SK-N-SH treated with all-trans-retinoic acid at 6 μM for 48 hours (cell line): ENCODE measurements around the gene MORN4.

ENCODE experiments used
- ATAC-seq: fragments of 200-7000 bp; cut with Tn5 transposase; 3 replicates; pipeline ENCODE4 v1.9.1; 2020; ENCODE audit warnings: mild to moderate bottlenecking, moderate library complexity
- ARNTL ChIP-seq: fragments of 450-650 bp; formaldehyde crosslinking; IDR thresholded peaks from 2 replicates; pipeline ENCODE4 v1.5.0; 2020; ENCODE audit warnings: low read depth, mild to moderate bottlenecking, moderate library complexity, borderline replicate concordance
- BACH2 ChIP-seq: fragments of 250-450 bp; sonication (Bioruptor Pico); IDR thresholded peaks from 2 replicates; pipeline ENCODE4 v1.9.0; 2021; ENCODE audit warnings: mild to moderate bottlenecking, borderline replicate concordance
- CSDC2 ChIP-seq: fragments of 250-450 bp; sonication (Bioruptor Pico); IDR thresholded peaks from 2 replicates; pipeline ENCODE4 v1.5.0; 2020; ENCODE audit warnings: mild to moderate bottlenecking, moderate library complexity
- ESRRG ChIP-seq: fragments of 250-450 bp; sonication (Bioruptor Pico); IDR thresholded peaks from 2 replicates; pipeline ENCODE4 v1.6.1; 2021; ENCODE audit warnings: mild to moderate bottlenecking
- GLIS3 ChIP-seq: fragments of 250-450 bp; sonication (Bioruptor Pico); IDR thresholded peaks from 2 replicates; pipeline ENCODE4 v1.5.0; 2020; ENCODE audit warnings: mild to moderate bottlenecking, moderate library complexity
- ISL1 ChIP-seq: fragments of 250-450 bp; sonication (Bioruptor Pico); IDR thresholded peaks from 2 replicates; pipeline ENCODE4 v2.1.2; 2022; ENCODE audit warnings: mild to moderate bottlenecking, moderate library complexity
- OSR1 ChIP-seq: fragments of 250-450 bp; sonication (Bioruptor Pico); IDR thresholded peaks from 2 replicates; pipeline ENCODE4 v1.8.0; 2022; ENCODE audit warnings: moderate library complexity, mild to moderate bottlenecking, inconsistent platforms
- PPARA ChIP-seq: fragments of 250-450 bp; sonication (Bioruptor Pico); IDR thresholded peaks from 2 replicates; pipeline ENCODE4 v1.5.0; 2020; ENCODE audit warnings: mild to moderate bottlenecking, borderline replicate concordance
- RARB ChIP-seq: fragments of 250-450 bp; sonication (Bioruptor Pico); IDR thresholded peaks from 2 replicates; pipeline ENCODE4 v1.8.0; 2021; ENCODE audit warnings: mild to moderate bottlenecking, moderate library complexity
- SNAI2 ChIP-seq: fragments of 250-450 bp; sonication (Bioruptor Pico); IDR thresholded peaks from 2 replicates; pipeline ENCODE4 v1.5.0; 2020; ENCODE audit warnings: mild to moderate bottlenecking, moderate library complexity
- TCF4 ChIP-seq: fragments of 250-450 bp; sonication (Bioruptor Pico); IDR thresholded peaks from 2 replicates; pipeline ENCODE4 v1.8.0; 2021; ENCODE audit warnings: mild to moderate bottlenecking, moderate library complexity, borderline replicate concordance
- TOX ChIP-seq: fragments of 250-450 bp; sonication (Bioruptor Pico); IDR thresholded peaks from 2 replicates; pipeline ENCODE4 v1.8.0; 2021; ENCODE audit warnings: mild to moderate bottlenecking, moderate library complexity, borderline replicate concordance
- ZC3H10 ChIP-seq: fragments of 250-450 bp; sonication (Bioruptor Pico); IDR thresholded peaks from 2 replicates; pipeline ENCODE4 v1.5.1; 2021; ENCODE audit warnings: mild to moderate bottlenecking, moderate library complexity
- ZFP30 ChIP-seq: fragments of 450-650 bp; formaldehyde crosslinking; IDR thresholded peaks from 2 replicates; pipeline ENCODE4 v1.5.0; 2022; ENCODE audit warnings: mild to moderate bottlenecking, moderate library complexity
- ZNF565 ChIP-seq: fragments of 450-650 bp; formaldehyde crosslinking; conservative IDR thresholded peaks from 2 replicates; pipeline ENCODE4 v1.5.0; 2020; ENCODE audit warnings: low read depth, mild to moderate bottlenecking, moderate library complexity
- ZNF70 ChIP-seq: fragments of 450-650 bp; formaldehyde crosslinking; IDR thresholded peaks from 2 replicates; pipeline ENCODE4 v1.5.0; 2020; ENCODE audit warnings: mild to moderate bottlenecking, moderate library complexity
- ZNF8 ChIP-seq: fragments of 450-650 bp; formaldehyde crosslinking; IDR thresholded peaks from 2 replicates; pipeline ENCODE4 v1.5.0; 2020; ENCODE audit warnings: mild to moderate bottlenecking, moderate library complexity
- TF ChIP-seq, protein P1 (sequence below): fragments of 250-450 bp; sonication (Bioruptor Pico); IDR thresholded peaks from 2 replicates; pipeline ENCODE4 v1.5.1; 2020; ENCODE audit warnings: low read depth, mild to moderate bottlenecking, moderate library complexity
- TF ChIP-seq, protein P2 (sequence below): fragments of 250-450 bp; sonication (Bioruptor Pico); IDR thresholded peaks from 2 replicates; pipeline ENCODE4 v1.8.0; 2020; ENCODE audit warnings: mild to moderate bottlenecking, moderate library complexity, borderline replicate concordance
- TF ChIP-seq, protein P3 (sequence below): fragments of 250-450 bp; sonication (Bioruptor Pico); IDR thresholded peaks from 2 replicates; pipeline ENCODE4 v1.8.0; 2021; ENCODE audit warnings: low read depth, mild to moderate bottlenecking, moderate library complexity, borderline replicate concordance
- TF ChIP-seq, protein P4 (sequence below): fragments of 250-450 bp; sonication (Bioruptor Pico); IDR thresholded peaks from 2 replicates; pipeline ENCODE4 v1.5.1; 2021; ENCODE audit warnings: mild to moderate bottlenecking, moderate library complexity
- TF ChIP-seq, protein P5 (sequence below): fragments of 250-450 bp; sonication (Bioruptor Pico); IDR thresholded peaks from 2 replicates; pipeline ENCODE4 v1.5.0; 2020; ENCODE audit warnings: mild to moderate bottlenecking, moderate library complexity

The MORN4 gene

DNA sequence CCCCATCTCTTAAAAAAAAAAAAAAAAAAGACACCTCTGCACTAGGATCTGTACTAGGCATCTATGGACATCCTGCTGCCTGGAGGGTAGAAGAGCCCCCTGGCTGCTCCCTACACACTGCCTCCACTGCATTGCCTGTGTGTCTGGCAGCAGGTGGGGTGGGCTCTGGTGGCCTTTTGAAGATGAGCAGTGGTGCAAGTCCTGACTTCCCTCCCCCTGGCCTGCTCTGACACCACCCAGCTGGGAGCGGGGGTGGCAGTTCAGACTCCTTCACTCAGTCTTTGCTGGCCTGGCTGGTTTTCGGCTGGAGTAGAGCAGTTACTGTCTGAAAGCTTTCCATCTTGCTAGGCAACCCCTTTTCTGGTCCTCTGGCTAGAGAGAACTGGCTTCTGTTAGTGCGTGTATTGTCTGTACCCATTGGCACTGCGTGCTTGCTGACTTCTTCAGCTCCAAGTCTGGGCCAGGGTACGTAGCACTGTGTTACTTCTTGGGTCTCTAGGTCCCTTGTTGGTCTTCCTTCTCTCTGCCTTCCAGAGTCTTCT lies 26.1 kb downstream of the MORN4 start:
- no peak for ATAC-seq
- TF ChIP-seq ESRRG (CRISPR knock-in tag) (no peak), GLIS3 (CRISPR knock-in tag) (no peak), TCF4 (CRISPR knock-in tag) (no peak), ARNTL (CRISPR knock-in tag) (no peak), CSDC2 (CRISPR knock-in tag) (no peak), PPARA (no peak), OSR1 (no peak), ZNF70 (CRISPR knock-in tag) (no peak), ISL1 (CRISPR knock-in tag) (no peak), ZC3H10 (no peak), ZFP30 (no peak)
- TF ChIP-seq, protein P1, sequence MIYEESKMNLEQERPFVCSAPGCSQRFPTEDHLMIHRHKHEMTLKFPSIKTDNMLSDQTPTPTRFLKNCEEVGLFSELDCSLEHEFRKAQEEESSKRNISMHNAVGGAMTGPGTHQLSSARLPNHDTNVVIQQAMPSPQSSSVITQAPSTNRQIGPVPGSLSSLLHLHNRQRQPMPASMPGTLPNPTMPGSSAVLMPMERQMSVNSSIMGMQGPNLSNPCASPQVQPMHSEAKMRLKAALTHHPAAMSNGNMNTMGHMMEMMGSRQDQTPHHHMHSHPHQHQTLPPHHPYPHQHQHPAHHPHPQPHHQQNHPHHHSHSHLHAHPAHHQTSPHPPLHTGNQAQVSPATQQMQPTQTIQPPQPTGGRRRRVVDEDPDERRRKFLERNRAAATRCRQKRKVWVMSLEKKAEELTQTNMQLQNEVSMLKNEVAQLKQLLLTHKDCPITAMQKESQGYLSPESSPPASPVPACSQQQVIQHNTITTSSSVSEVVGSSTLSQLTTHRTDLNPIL = no peak
- TF ChIP-seq, protein P2, sequence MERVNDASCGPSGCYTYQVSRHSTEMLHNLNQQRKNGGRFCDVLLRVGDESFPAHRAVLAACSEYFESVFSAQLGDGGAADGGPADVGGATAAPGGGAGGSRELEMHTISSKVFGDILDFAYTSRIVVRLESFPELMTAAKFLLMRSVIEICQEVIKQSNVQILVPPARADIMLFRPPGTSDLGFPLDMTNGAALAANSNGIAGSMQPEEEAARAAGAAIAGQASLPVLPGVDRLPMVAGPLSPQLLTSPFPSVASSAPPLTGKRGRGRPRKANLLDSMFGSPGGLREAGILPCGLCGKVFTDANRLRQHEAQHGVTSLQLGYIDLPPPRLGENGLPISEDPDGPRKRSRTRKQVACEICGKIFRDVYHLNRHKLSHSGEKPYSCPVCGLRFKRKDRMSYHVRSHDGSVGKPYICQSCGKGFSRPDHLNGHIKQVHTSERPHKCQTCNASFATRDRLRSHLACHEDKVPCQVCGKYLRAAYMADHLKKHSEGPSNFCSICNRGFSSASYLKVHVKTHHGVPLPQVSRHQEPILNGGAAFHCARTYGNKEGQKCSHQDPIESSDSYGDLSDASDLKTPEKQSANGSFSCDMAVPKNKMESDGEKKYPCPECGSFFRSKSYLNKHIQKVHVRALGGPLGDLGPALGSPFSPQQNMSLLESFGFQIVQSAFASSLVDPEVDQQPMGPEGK (CRISPR knock-in tag) = no peak
- TF ChIP-seq, protein P3, sequence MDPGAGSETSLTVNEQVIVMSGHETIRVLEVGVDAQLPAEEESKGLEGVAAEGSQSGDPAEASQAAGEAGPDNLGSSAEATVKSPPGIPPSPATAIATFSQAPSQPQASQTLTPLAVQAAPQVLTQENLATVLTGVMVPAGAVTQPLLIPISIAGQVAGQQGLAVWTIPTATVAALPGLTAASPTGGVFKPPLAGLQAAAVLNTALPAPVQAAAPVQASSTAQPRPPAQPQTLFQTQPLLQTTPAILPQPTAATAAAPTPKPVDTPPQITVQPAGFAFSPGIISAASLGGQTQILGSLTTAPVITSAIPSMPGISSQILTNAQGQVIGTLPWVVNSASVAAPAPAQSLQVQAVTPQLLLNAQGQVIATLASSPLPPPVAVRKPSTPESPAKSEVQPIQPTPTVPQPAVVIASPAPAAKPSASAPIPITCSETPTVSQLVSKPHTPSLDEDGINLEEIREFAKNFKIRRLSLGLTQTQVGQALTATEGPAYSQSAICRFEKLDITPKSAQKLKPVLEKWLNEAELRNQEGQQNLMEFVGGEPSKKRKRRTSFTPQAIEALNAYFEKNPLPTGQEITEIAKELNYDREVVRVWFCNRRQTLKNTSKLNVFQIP = no peak
- TF ChIP-seq, protein P4, sequence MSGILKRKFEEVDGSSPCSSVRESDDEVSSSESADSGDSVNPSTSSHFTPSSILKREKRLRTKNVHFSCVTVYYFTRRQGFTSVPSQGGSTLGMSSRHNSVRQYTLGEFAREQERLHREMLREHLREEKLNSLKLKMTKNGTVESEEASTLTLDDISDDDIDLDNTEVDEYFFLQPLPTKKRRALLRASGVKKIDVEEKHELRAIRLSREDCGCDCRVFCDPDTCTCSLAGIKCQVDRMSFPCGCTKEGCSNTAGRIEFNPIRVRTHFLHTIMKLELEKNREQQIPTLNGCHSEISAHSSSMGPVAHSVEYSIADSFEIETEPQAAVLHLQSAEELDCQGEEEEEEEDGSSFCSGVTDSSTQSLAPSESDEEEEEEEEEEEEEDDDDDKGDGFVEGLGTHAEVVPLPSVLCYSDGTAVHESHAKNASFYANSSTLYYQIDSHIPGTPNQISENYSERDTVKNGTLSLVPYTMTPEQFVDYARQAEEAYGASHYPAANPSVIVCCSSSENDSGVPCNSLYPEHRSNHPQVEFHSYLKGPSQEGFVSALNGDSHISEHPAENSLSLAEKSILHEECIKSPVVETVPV (CRISPR knock-in tag) = no peak
- TF ChIP-seq, protein P5, sequence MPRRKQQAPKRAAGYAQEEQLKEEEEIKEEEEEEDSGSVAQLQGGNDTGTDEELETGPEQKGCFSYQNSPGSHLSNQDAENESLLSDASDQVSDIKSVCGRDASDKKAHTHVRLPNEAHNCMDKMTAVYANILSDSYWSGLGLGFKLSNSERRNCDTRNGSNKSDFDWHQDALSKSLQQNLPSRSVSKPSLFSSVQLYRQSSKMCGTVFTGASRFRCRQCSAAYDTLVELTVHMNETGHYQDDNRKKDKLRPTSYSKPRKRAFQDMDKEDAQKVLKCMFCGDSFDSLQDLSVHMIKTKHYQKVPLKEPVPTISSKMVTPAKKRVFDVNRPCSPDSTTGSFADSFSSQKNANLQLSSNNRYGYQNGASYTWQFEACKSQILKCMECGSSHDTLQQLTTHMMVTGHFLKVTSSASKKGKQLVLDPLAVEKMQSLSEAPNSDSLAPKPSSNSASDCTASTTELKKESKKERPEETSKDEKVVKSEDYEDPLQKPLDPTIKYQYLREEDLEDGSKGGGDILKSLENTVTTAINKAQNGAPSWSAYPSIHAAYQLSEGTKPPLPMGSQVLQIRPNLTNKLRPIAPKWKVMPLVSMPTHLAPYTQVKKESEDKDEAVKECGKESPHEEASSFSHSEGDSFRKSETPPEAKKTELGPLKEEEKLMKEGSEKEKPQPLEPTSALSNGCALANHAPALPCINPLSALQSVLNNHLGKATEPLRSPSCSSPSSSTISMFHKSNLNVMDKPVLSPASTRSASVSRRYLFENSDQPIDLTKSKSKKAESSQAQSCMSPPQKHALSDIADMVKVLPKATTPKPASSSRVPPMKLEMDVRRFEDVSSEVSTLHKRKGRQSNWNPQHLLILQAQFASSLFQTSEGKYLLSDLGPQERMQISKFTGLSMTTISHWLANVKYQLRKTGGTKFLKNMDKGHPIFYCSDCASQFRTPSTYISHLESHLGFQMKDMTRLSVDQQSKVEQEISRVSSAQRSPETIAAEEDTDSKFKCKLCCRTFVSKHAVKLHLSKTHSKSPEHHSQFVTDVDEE (CRISPR knock-in tag) = no peak
- TF ChIP-seq, all 23 proteins: peak for 0

DNA sequence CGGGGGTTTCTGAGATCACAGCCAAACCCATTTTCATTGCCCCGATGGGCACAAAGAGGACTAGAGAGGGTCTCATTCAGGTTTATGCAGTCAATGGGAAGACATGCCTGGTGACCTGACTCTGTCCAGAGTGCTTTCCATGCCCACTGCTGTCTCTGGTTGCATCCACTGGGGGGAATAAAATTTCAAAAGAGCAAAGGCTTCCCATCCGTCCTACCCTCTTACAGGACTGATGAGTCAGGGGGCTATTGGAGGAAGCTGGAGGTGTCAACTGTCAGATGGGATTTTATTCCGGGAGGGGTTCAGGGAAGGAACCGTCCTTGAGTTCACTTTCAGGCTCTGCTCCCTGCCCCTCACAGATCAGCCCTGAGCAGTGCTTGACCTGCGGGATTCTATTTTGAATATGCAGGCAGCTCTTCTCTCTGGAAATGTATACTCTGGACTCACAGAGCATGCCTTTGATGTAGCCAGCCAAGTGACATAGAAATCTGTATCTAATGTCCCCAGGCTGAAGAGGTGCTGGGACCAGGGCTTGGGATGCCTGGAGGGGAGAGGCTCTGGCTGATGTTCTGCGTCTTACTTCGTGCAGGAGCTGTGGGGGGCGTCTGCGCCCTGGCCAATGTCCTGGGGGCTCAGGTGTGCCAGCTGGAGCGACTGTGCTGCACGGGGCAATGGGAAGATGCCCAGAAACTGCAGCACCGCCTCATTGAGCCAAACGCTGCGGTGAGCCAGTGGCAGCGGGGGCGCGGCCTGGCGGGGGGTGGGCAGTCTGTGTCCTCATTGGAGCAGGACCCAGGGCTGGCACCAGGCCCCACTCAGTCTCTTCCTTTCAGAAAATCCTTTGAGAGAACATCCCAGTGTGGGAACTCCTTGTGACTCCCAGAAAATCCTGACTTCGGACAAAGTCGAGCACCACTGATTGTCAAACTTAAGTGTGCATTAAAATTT lies 31.8 kb downstream of the MORN4 start:
- ATAC-seq = no peak
- TF ChIP-seq RARB (CRISPR knock-in tag) (no peak), ISL1 (CRISPR knock-in tag) (no peak), GLIS3 (CRISPR knock-in tag) (no peak), CSDC2 (CRISPR knock-in tag) (no peak), ZNF565 (CRISPR knock-in tag) (no peak), TOX (CRISPR knock-in tag) (no peak), ZFP30 (no peak), BACH2 (CRISPR knock-in tag) (no peak), SNAI2 (CRISPR knock-in tag) (no peak), ZNF8 (no peak), OSR1 (no peak)
- TF ChIP-seq, protein P3 = no peak
- TF ChIP-seq, protein P1 = no peak
- TF ChIP-seq, protein P4 (CRISPR knock-in tag) = no peak
- TF ChIP-seq, protein P2 (CRISPR knock-in tag) = no peak
